Measurements from ENCODE around the gene ALDH3A2.

- no peak for TF ChIP-seq POLR2A (IDR thresholded peaks at IDR 0.05; ENCODE audit: low read length)
- TF ChIP-seq GATA1 (IDR thresholded peaks at IDR 0.05; ENCODE audit: low read depth, low read length): no peak
Observed at GRCh38 chr17:19661121-19661520, 12.6 kb downstream of the ALDH3A2 start.
